Karpas-422 (cell line): Measurements from ENCODE around the gene SORD. TPM values are rescaled to one million over a fixed set of nuclear protein-coding genes. Genes with fewer than 3 reads are reported as not detected.
"Not testable (repeated sequence)": the region's sequence is repeated elsewhere in the genome, so short reads cannot be mapped to it uniquely, and the experiment has no call there.

Source experiments
- DNase-seq: peaks from one replicate; pipeline ENCODE4 v3.0.0-alpha.2; 2015
- H2AFZ ChIP-seq: fragments of 200-600 bp; sonication (generic); 2 replicates; pipeline ENCODE4 v1.6.1; 2014; ENCODE audit warnings: antibody characterized with exemption, low read length, mixed read lengths
- H3K27ac ChIP-seq: fragments of 200-600 bp; sonication (generic); 2 replicates; pipeline ENCODE4 v1.5.1; 2014; ENCODE audit warnings: mild to moderate bottlenecking, low read length, moderate library complexity
- H3K27me3 ChIP-seq: fragments of 200-600 bp; sonication (generic); 2 replicates; pipeline ENCODE4 v1.6.1; 2014; ENCODE audit warnings: low read length, mixed read lengths
- H3K36me3 ChIP-seq: fragments of 200-600 bp; sonication (generic); 2 replicates; pipeline ENCODE4 v1.6.1; 2014; ENCODE audit warnings: low read length, mixed read lengths; ENCODE audit not compliant: insufficient read depth
- H3K4me1 ChIP-seq: fragments of 200-600 bp; sonication (generic); 2 replicates; pipeline ENCODE4 v1.6.1; 2014; ENCODE audit warnings: mild to moderate bottlenecking, low read length, mixed read lengths
- H3K4me2 ChIP-seq: fragments of 200-600 bp; sonication (generic); 2 replicates; pipeline ENCODE4 v1.6.1; 2014; ENCODE audit warnings: low read length, low read depth, mild to moderate bottlenecking; ENCODE audit not compliant: poor library complexity, severe bottlenecking
- H3K4me3 ChIP-seq: fragments of 200-600 bp; sonication (generic); 2 replicates; pipeline ENCODE4 v1.5.1; 2014; ENCODE audit warnings: mild to moderate bottlenecking, antibody characterized with exemption, low read length, mixed read lengths
- H3K79me2 ChIP-seq: fragments of 200-600 bp; sonication (generic); 2 replicates; pipeline ENCODE4 v1.6.1; 2014; ENCODE audit warnings: mild to moderate bottlenecking, low read length, mixed read lengths
- H3K9ac ChIP-seq: fragments of 200-600 bp; sonication (generic); 2 replicates; pipeline ENCODE4 v1.6.0; 2014; ENCODE audit warnings: low read length
- H3K9me2 ChIP-seq: fragments of 200-600 bp; sonication (generic), shearing (Covaris generic); replicated peaks from 2 replicates; pipeline ENCODE4 v1.6.0; 2014; ENCODE audit warnings: mild to moderate bottlenecking, low read length, moderate library complexity; ENCODE audit not compliant: insufficient read depth
- H3K9me3 ChIP-seq: fragments of 300-700, 200-600 bp; sonication (generic); 2 replicates; pipeline ENCODE4 v1.6.1; 2014; ENCODE audit warnings: low read length, mixed read lengths
- H4K20me1 ChIP-seq: fragments of 200-600 bp; sonication (generic); 2 replicates; pipeline ENCODE4 v1.6.1; 2014; ENCODE audit warnings: mild to moderate bottlenecking, antibody characterized with exemption, low read length, low read depth; ENCODE audit not compliant: insufficient read depth
- total RNA-seq: library from RNA; depleted of rRNA; stranded (reverse); fragments of >200 nt; shearing (Covaris generic); gene quantifications from 2 replicates; pipeline ENCODE4 v1.2.3, GENCODE V29; 2014; ENCODE audit warnings: low replicate concordance

Gene SORD
- total RNA-seq, 1 experiment from 2014 or later: 33.5 TPM

- H3K9ac ChIP-seq, H3K27me3 ChIP-seq, H3K4me2 ChIP-seq, H3K27ac ChIP-seq, H4K20me1 ChIP-seq, H3K9me2 ChIP-seq, H2AFZ ChIP-seq, H3K36me3 ChIP-seq, H3K4me3 ChIP-seq, DNase-seq, H3K9me3 ChIP-seq: not testable (repeated sequence)
- Histone ChIP-seq H3K79me2 (peaks cover 23% of the 10 kb centered on the region), H3K4me1 (peaks cover 23% of the 10 kb centered on the region)
These were observed 2.6 kb upstream of the SORD start for GRCh38 chr15:45020222-45020900.

- H3K27me3 ChIP-seq, H3K4me2 ChIP-seq, H3K9ac ChIP-seq, H3K36me3 ChIP-seq, H3K27ac ChIP-seq, H3K9me3 ChIP-seq, H3K9me2 ChIP-seq, H3K4me3 ChIP-seq, H4K20me1 ChIP-seq, H2AFZ ChIP-seq, DNase-seq: not testable (repeated sequence)
- H3K4me1 ChIP-seq: peaks cover 28% of the 10 kb centered on the region
- H3K79me2 ChIP-seq: peaks cover 27% of the 10 kb centered on the region
These were observed 2.1 kb upstream of the SORD start for GRCh38 chr15:45020901-45021259.

- H3K4me3 ChIP-seq: no peak overlapping the region
- H3K79me2 ChIP-seq: peaks cover 31% of the 10 kb centered on the region
- H3K9me2 ChIP-seq: no peaks in the 10 kb centered on the region
- no peaks in the 10 kb centered on the region for H3K27me3 ChIP-seq
- peaks cover 1% of the 10 kb centered on the region; the same call in 1 of the 2 replicates for H3K36me3 ChIP-seq
- H3K9ac ChIP-seq: no peak overlapping the region
- no peaks in the 10 kb centered on the region for H4K20me1 ChIP-seq
- H2AFZ ChIP-seq: no peak overlapping the region
- H3K4me2 ChIP-seq: no peak overlapping the region
- no peak for DNase-seq
- no peak overlapping the region for H3K27ac ChIP-seq
- peaks cover 33% of the 10 kb centered on the region for H3K4me1 ChIP-seq
- H3K9me3 ChIP-seq: no peaks in the 10 kb centered on the region
These were observed 1.6 kb upstream of the SORD start for GRCh38 chr15:45021348-45021747.

- Histone ChIP-seq H3K9me3 (no peaks in the 10 kb centered on the region), H3K36me3 (peaks cover 21% of the 10 kb centered on the region), H3K27me3 (no peaks in the 10 kb centered on the region), H3K4me1 (peaks cover 42% of the 10 kb centered on the region), H3K4me3 (peak overlapping the region; percentile 89), H4K20me1 (no peaks in the 10 kb centered on the region), H2AFZ (peak overlapping the region; percentile 79; the same call in 1 of the 2 replicates), H3K27ac (peak overlapping the region; percentile 34; the same call in 1 of the 2 replicates), H3K79me2 (peaks cover 55% of the 10 kb centered on the region), H3K4me2 (peak overlapping the region; percentile 78), H3K9ac (peak overlapping the region; percentile 96), H3K9me2 (no peaks in the 10 kb centered on the region)
- no peak for DNase-seq
These were observed 747 bp downstream of the SORD start for GRCh38 chr15:45023659-45024225.

- peak; percentile 40 for DNase-seq
- H3K4me1 ChIP-seq: peaks cover 42% of the 10 kb centered on the region
- H3K27me3 ChIP-seq, H3K9me2 ChIP-seq, H4K20me1 ChIP-seq, H2AFZ ChIP-seq, H3K27ac ChIP-seq, H3K9me3 ChIP-seq: not testable (repeated sequence)
- peak overlapping the region; percentile 89 for H3K4me3 ChIP-seq
- H3K79me2 ChIP-seq: peaks cover 64% of the 10 kb centered on the region
- peak overlapping the region; percentile 96 for H3K9ac ChIP-seq
- H3K4me2 ChIP-seq: peak overlapping the region; percentile 78
- H3K36me3 ChIP-seq: peaks cover 30% of the 10 kb centered on the region
These were observed 1.7 kb downstream of the SORD start for GRCh38 chr15:45024649-45025048.

GRCh38 chr15:45025627-45026026, 2.6 kb downstream of the SORD start:
- not testable (repeated sequence) for H3K27me3 ChIP-seq, H3K9ac ChIP-seq, H2AFZ ChIP-seq, H3K9me2 ChIP-seq, H3K27ac ChIP-seq, H4K20me1 ChIP-seq, H3K9me3 ChIP-seq
- H3K79me2 ChIP-seq: peaks cover 74% of the 10 kb centered on the region
- peaks cover 40% of the 10 kb centered on the region for H3K36me3 ChIP-seq
- H3K4me2 ChIP-seq: peak overlapping the region; percentile 78
- peaks cover 42% of the 10 kb centered on the region for H3K4me1 ChIP-seq
- peak overlapping the region; percentile 89 for H3K4me3 ChIP-seq
- DNase-seq: peak; percentile 37

GRCh38 chr15:45026651-45027190, 3.7 kb downstream of the SORD start:
- Histone ChIP-seq H3K4me1 (peaks cover 42% of the 10 kb centered on the region), H3K4me3 (no peak overlapping the region), H2AFZ (no peak overlapping the region), H3K27ac (peak overlapping the region; percentile 15; the same call in 1 of the 2 replicates), H3K4me2 (peak overlapping the region; percentile 26), H3K36me3 (peaks cover 47% of the 10 kb centered on the region), H3K79me2 (peaks cover 82% of the 10 kb centered on the region), H3K9ac (no peak overlapping the region), H3K9me3 (no peaks in the 10 kb centered on the region), H3K9me2 (no peaks in the 10 kb centered on the region), H4K20me1 (no peaks in the 10 kb centered on the region), H3K27me3 (no peaks in the 10 kb centered on the region)
- peak; percentile 10 for DNase-seq

GRCh38 chr15:45027220-45027619, 4.2 kb downstream of the SORD start:
- H3K27ac ChIP-seq: no peak overlapping the region
- no peaks in the 10 kb centered on the region for H3K27me3 ChIP-seq
- H3K9me2 ChIP-seq: no peaks in the 10 kb centered on the region
- H3K4me1 ChIP-seq: peaks cover 42% of the 10 kb centered on the region
- peak; percentile 24 for DNase-seq
- H3K4me3 ChIP-seq: no peak overlapping the region
- peak overlapping the region; percentile 26 for H3K4me2 ChIP-seq
- H3K79me2 ChIP-seq: peaks cover 82% of the 10 kb centered on the region
- H4K20me1 ChIP-seq: no peaks in the 10 kb centered on the region
- peaks cover 47% of the 10 kb centered on the region for H3K36me3 ChIP-seq
- H3K9me3 ChIP-seq: no peaks in the 10 kb centered on the region
- no peak overlapping the region for H2AFZ ChIP-seq
- H3K9ac ChIP-seq: no peak overlapping the region
